GM21825 (cell line): ENCODE measurements around the gene CADM2.
"Not testable (repeated sequence)": the region's sequence is repeated elsewhere in the genome, so short reads cannot be mapped to it uniquely, and the experiment has no call there.

Source experiments
- ATAC-seq: cut with Tn5 transposase; IDR thresholded peaks from one replicate; pipeline ENCODE4 v1.9.1; 2021; ENCODE audit warnings: mild to moderate bottlenecking, moderate library complexity; ENCODE audit not compliant: unreplicated experiment

CADM2 gene

DNA sequence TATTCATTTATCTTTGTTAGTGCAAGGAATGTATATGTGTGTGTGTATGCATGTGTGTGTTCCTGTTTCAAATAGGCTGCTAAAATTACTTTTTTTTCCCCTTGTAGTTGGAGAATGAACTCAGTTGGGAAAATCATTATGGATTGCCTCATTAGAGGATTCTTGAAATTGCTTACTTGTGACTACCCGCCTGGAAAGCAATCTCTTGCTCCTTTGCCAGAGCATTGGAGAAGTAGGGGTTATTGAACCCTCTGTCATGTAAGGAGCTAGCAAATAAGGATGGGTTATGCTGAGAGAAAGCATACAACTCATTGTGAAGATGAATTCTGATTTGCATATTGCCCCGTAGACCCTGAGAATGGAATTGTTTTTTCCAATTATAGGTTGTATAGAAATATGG is 474.5 kb downstream of the CADM2 start:
- ATAC-seq, result no peak

DNA sequence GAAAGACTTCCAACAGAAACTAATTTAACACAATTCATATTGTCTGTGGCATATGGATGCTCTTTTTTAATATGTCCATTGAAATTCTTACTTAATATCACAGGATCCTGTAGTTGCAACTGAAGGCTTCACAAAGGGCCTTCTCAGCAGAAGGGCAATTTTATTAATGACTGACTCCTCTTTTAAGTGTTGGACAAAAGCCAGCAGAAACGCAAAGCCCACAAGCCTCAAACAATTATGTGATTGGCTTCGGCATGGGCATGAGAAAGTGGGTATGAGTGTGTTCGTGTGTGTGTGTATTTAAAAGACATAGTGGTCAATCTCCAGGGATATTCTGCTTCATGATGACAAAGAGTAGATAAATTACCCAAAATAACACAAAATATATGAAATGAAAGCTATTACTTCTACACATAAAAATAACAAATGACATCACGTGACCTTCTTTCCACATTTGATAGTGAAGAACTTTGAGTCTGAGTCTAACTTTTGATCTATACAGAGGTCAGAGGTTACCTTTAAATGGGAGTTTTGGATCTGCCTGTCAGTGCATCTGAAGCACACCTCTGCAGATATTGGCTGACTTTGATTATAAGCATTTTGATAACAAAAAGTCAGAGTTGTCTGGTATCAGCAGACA is 496.9 kb downstream of the CADM2 start:
- no peak for ATAC-seq

DNA sequence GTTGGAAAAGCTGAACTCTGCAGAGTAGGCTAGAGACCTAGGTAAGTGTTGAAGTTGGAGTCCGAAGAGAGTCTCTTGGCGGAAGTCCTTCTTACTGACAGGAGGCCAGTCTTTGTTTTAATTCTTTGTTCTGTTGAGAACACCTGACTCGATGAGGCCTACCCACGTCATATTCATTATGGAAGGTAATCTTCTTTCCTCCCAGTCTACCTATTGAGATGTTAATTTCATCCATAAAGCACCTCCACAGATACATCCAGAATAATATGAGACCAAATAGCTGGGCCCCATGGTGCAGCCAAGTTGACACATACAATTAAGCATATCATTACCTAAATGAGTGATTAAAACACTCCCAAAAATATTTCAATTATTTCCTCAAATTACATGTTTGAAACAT is 515.5 kb downstream of the CADM2 start:
- ATAC-seq, result no peak

DNA sequence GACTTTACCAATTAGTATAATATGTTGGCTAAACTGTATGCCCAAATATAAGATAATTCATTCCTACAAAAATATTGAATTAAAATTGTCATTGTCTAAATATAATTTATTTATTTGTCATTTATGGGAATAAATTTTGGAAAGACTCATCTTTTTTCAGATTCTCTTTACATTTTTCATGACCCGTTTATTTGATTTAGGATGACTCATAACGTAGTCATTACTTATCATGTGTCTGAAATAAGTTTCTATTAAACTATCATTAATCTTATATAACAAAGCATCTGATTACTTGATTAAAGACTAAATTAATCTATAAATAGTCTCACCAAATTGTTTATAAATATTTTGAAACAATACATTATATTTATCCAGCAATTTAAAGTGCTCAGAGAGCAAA is 516.6 kb downstream of the CADM2 start:
- no peak for ATAC-seq

DNA sequence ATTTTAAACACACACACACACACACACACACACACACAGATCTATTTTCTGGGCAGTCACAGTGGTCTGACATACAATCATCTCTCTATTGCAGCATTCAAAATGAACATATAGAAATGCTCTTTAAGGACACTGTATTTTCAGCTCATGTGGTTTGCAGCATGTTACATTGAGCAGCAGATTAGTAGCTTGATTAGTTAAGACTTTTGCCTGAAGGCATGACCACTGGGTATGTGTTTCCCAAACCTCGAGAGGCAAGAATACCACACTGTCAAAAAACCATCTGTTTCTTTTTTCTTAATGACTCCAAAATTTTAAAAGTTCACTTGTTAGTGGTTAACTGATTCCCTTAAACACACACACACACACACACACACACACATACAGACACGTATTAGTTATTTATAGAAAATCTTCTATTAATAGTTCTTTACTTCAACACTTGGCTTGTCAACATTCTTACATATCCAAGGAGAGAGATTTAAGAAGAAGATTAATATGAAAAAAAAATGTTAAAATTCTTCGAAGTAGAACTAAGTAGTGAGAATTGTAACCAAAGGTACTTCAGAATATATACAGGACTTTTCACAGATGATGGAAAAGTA is 518.2 kb downstream of the CADM2 start:
- no peak for ATAC-seq

DNA sequence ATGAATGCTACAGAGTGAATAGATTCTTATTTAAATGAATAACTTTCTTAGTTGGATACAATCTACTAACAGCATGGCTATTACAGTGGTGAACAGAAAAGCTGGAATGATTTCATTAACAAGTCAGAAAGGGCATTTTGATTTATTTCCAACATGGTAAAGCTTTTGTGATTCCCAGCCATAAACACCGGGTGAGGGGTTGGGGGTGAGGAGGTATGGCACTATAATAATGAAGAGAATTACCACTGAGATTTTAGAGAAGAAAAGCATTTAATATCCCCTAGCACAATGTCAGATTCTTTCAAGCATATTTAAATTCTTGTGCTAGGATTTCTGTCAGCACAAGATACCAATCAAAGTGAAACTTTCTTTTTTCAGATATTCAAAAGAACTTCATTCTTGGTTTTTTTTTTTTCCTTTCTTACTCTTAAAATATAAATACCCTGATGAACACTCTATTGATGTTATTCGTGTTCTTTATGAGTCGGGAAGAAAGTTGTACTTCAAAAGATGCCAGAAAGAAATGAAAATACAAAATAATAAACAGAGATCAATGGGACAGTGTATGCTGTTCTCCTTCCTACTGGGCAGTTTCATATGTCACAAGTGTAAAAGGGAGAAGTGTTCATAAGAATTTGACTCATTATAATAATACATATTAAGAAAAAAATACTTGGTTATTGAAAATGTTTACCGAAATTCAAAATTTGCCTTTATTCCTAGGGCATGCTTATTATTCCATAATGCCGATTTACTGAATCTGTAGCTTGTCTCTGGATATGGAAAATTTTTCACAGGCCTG is 522.8 kb downstream of the CADM2 start:
- no peak for ATAC-seq

DNA sequence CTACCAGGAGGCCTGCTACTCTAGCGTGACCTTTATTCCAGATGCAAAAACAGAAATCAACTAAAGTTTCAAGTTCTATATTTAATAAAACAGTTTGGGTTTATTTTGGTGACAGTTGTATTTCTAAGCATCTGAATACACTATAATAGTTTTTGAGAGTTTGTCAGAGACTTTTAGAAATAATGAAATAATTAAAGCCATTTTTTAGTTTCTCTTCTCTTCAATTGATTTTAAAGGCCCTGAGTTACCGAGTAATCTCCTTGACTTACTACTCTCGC is 523.4 kb downstream of the CADM2 start:
- ATAC-seq, result no peak

DNA sequence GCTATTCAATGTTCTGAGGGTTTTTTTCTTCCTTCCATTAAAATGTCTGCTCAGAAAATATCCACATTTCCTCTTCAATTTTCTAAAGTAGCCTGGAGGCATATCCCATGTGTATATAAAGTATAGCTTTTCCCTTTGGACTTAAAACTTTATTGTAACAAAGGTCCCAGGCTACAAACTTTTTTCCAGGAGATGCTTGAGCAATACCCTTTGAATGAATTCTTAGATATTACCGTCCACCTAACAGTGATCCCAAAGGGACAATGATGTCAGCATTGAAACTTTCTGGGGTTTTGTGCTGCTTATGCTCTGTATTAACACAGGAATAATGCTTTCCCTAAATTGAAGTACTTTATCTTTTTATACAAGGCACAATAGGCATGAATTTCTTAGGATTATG is 525.2 kb downstream of the CADM2 start:
- no peak for ATAC-seq

DNA sequence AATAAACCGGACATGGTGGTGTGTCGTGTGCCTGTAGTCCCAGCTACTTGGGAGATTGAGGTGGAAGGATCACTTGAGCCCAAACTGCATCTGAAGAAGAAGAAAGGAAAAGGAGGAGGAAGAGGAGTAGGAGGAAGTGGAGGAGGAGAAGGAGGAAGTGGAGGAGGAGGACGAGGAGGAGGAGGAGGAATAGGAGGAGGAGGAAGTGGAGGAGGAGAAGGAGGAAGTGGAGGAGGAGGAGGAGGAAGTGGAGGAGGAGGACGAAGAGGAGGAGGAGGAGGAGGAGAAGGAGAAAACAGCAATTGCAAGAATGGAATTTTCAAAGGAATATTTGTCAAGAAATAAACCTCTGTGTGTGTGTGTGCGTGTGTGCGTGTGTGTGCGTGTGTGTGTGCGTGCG is 528.6 kb downstream of the CADM2 start:
- ATAC-seq, result no peak

DNA sequence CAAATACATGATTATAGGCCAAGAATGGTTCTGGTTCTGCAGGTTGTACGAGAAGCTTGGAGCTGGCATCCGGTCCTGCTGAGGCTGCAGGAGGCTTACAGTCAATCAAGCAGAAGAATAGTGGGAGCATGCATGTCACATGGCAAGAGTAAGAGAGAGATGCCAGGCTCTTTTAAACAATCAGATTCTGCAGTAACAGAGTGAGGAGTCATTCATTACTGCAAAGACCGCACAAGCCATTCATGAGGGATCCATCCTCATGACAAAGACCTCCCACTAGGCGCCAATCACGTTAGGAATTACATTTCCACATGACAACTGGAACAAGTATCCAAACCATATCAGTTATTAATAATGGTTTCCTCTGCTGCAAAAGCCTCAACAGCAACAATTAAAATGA is 536.8 kb downstream of the CADM2 start:
- ATAC-seq, result no peak

DNA sequence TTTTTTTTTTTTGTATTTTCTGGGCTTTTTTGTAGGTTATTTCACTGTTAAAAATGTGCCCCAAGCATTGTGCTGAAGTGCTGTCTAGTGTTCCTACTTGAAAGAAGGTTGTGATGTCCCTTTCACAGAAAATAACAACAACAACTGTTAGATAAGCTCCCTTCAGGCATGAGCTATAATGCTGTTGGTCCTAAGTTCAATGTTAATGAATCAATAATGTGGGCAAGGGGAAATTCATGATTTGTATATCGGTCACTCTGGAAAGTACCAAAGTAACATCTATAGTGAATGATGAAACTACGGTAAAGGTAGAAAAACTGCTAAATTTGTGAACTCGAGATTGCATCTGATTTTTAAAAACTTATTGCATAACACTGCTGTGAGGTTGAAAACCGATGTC is 539.4 kb downstream of the CADM2 start:
- no peak for ATAC-seq

DNA sequence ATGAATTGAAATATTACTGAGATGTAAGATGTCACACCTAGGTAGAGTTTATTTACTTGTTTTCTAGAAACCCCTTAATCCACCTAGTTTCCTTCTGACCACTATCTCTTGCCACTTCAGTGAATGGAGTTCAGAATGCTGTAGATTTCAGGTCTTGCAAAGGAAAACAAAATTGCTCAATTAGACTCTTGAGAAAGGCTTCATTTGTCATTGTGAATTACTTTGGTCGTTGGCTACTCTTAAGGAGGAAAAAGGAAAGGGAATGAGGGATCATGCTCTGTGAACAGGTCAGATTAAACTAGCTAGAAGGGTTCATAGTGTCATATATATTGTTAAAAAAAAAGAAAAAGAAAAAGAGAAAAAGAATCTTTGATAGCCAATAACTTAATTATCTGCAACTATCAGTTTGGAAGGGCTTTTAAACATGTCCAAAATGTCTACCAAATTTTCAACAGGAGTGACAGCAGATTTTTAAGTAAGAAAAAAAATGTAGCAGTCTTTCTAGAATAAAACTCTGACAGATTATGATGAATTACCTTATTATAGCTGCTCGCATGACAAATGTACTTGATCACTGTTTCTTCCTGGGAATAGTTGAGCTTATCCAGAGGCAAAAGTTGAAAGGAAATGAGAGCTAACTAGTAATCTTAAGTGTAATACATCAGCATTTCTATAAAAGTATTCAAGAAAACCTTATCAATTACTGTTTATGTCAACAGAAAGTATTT is 543.5 kb downstream of the CADM2 start:
- ATAC-seq, result no peak

DNA sequence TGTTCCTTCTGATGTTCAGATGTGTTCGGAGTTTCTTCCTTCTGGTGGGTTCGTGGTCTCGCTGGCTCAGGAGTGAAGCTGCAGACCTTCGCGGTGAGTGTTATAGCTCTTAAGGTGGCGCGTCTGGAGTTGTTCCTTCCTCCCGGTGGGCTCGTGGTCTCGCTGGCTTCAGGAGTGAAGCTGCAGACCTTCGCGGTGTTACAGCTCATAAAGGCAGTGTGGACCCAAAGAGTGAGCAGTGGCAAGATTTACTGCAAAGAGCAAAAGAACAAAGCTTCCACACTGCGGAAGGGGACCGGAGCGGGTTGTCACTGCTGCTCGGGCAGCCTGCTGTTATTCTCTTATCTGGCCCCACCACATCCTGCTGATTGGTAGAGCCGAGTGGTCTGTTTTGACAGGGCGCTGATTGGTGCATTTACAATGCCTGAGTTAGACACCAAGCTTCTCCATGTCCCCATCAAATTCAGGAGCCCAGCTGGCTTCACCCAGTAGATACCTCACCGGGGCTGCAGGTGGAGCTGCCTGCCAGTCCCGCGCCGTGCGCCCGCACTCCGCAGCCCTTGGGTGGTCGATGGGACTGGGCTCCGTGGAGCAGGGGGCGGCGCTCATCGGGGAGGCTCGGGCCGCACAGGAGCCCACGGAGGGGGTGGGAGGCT is 545.5 kb downstream of the CADM2 start:
- not testable (repeated sequence) for ATAC-seq

DNA sequence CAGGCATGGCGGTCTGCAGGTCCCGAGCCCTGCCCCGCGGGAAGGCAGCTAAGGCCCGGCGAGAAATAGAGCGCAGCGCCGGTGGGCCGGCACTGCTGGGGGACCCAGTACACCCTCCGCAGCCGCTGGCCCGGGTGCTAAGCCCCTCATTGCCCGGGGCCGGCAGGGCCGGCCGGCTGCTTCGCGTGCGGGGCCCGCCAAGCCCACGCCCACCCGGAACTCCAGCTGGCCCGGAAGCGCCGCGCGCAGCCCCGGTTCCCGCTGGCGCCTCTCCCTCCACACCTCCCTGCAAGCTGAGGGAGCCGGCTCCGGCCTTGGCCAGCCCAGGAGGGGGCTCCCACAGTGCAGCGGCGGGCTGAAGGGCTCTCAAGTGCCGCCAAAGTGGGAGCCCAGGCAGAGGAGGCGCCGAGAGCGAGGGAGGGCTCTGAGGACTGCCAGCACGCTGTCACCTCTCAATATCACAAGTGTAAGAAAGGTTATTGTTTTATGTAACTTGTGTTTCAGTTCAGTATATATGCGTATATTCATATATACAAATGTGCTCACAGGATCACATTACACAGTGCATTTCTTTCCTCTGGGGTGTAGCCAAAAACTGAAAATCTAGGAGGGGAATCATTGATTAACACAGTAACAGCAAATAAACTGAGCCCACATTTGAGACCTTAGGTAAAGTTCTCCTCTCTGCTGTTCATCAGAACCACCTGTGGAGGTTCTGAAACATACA is 546.2 kb downstream of the CADM2 start:
- not testable (repeated sequence) for ATAC-seq

DNA sequence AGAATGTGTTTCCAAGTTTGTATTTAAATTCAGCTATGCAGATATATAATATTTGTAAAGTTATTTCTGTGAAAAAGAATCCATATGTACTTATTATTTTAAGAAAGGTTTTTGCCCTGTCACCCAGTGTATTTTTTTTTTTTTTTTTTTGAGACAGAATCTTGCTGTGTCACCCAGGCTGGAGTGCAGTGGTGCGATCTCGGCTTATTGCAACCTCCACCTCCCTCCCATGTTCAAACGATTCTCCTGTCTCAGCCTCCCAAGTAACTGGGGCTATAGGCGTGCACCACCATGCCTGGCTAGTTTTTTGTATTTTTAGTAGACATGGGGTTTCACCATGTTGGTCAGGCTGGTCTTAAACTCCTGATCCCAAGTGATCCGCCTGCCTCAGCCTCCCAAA is 548.3 kb downstream of the CADM2 start:
- not testable (repeated sequence) for ATAC-seq

DNA sequence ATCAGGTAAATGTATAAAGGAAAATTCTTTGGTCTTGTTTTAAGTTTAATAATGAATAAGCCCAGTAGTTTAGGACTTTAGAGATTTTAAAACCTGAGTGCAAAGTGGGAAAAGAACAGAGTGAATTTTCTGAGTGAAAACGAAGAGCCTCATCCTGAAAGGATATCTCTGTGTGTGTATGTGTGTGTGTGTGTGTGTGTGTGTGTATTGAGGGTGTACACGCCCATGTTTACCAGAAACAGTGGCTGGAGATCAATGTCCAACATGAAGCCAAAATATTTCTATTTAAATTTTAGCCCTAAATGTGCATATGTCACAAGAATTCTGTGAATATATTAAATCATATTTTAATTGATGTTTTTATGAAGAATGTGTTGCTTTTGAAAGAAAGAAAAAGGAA is 549.9 kb downstream of the CADM2 start:
- ATAC-seq, result no peak

DNA sequence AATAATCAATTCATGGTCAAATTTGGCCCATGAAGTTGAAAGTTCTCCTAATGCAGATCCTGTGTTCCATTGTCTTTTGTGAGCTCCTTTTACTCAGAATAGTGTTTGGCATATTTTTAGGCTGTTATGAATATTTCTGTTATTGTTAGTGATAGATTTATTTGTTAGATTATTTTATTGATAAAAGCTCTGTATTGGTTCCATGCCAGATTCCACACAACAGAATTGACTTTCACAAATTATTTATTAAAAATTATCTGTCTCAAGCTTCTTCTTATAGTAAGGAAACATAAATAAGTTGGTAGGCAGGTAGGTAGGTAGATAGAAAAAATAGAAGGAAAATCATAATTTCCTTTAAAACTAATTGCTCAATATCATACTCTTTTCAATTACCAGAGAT is 557.4 kb downstream of the CADM2 start:
- ATAC-seq, result no peak

DNA sequence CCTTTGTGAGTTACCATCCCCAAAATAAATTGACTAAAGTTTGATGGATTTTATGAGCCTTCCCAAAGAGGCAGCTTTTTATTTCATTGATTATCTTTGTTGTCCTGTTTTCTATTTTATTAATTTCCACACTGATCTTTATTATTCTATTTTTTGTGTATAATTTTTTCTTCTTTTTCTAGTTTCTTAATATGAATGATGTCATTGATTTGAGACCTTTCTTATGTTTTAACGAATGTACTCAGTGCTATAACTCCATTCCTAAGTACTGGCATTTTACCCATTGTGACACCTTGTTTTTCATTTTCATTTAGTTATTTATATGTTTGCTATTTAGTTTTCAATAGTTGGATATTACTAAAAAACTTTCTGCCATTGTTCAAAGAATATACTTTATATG is 565.3 kb downstream of the CADM2 start:
- ATAC-seq, result no peak

DNA sequence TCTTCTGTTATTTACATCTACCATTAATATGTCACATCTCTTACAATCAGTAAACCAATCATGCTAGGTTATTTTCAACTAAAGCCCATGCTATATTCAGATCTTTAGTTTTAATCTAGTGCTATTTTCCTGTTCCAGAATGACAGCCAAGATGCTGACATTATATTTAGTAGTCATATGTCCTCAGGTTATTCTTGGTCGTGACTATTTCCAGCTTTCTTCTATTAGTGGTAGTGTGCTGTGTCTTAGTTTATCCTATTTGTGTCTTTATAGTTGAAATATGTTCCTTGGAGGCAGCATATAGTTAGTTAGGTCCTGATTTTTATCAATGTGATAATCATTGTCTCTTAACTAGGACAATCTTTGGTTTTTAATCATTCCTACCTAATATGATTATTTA is 566.5 kb downstream of the CADM2 start:
- no peak for ATAC-seq

DNA sequence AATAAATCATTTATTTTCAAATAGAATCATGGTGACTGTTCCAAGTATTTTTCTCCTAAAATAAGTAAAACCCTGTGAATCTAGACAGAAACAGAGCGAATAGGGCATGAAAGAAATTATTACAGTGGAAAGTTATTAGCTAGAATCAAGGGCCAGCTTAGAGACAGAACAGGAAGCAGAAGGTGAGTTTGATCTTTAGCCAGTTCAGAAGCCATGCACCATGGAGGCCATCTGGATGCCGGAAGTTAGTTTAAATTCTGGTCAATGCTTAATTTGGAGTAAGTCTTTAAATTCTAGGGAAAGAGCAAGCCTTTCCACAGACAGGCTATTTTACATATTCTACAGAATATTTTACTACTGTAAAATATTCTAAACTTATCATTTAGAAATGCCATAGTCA is 574.8 kb downstream of the CADM2 start:
- ATAC-seq, result no peak

DNA sequence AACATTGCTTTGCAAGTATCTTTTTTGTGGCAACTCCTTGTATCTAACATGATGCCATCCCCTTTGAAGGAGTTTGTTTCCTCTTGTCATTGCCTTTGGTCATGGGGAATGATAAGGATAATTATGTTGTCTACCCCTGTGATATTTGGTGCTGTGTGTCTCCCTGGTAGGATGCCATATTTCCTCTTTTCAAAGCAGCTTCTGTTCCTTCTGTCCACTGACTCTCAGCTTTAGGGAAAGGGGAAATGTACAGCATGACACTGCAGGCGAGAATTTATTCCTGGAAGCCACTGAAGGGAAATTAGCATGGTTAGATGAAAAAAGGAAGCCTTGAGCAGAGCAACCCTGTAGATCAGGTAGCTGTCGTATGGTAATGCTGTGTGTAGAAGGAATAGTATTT is 576.7 kb downstream of the CADM2 start:
- no peak for ATAC-seq
